Measurements from ENCODE around the gene TTC21A.

TTC21A gene

GRCh38 chr3:39130026-39130425, 22.5 kb downstream of the TTC21A start:
- Mint-ChIP-seq H3K36me3 (ENCODE audit: insufficient read depth) (peaks cover 17% of the 10 kb centered on the region), H3K27ac (peak overlapping the region in 1 of 2 donors; percentile 60), H3K27me3 (no peaks in the 10 kb centered on the region), H3K4me3 (no peak overlapping the region), H3K4me1 (ENCODE audit: low read depth in 2 of 2) (peaks cover 22 to 27% of the 10 kb centered on the region in 2 donors), H3K9me3 (no peaks in the 10 kb centered on the region)
- no peak for DNase-seq
- ATAC-seq (replicated peaks): no peak

- no peak for DNase-seq
- no peak overlapping the region for H3K4me3 Mint-ChIP-seq
- no peaks in the 10 kb centered on the region for H3K27me3 Mint-ChIP-seq
- no peak for ATAC-seq (replicated peaks)
- peak overlapping the region in 1 of 2 donors; percentile 60 for H3K27ac Mint-ChIP-seq
- peaks cover 22 to 27% of the 10 kb centered on the region in 2 donors for H3K4me1 Mint-ChIP-seq (ENCODE audit: low read depth in 2 of 2)
- no peaks in the 10 kb centered on the region for H3K9me3 Mint-ChIP-seq
- peaks cover 22% of the 10 kb centered on the region for H3K36me3 Mint-ChIP-seq (ENCODE audit: insufficient read depth)
Observed at GRCh38 chr3:39130693-39131265, 23.3 kb downstream of the TTC21A start.

- no peak for ATAC-seq (replicated peaks)
- no peaks in the 10 kb centered on the region for H3K9me3 Mint-ChIP-seq
- H3K36me3 Mint-ChIP-seq (ENCODE audit: insufficient read depth): peaks cover 37% of the 10 kb centered on the region
- no peak overlapping the region for H3K4me3 Mint-ChIP-seq
- peaks cover 16% of the 10 kb centered on the region in 2 donors for H3K4me1 Mint-ChIP-seq (ENCODE audit: low read depth in 2 of 2)
- DNase-seq: no peak
- H3K27ac Mint-ChIP-seq: no peak overlapping the region
- no peaks in the 10 kb centered on the region for H3K27me3 Mint-ChIP-seq
Observed at GRCh38 chr3:39132096-39133092, 24.9 kb downstream of the TTC21A start.

GRCh38 chr3:39133093-39133490, 25.6 kb downstream of the TTC21A start:
- H3K36me3 Mint-ChIP-seq (ENCODE audit: insufficient read depth): peaks cover 44% of the 10 kb centered on the region
- H3K27ac Mint-ChIP-seq: peak overlapping the region in 1 of 2 donors; percentile 49
- ATAC-seq (replicated peaks) (no peak), DNase-seq (no peak)
- no peaks in the 10 kb centered on the region for H3K27me3 Mint-ChIP-seq
- no peaks in the 10 kb centered on the region for H3K9me3 Mint-ChIP-seq
- no peak overlapping the region for H3K4me3 Mint-ChIP-seq
- peaks cover 9% of the 10 kb centered on the region in 2 donors for H3K4me1 Mint-ChIP-seq (ENCODE audit: low read depth in 2 of 2)

- no peak for ATAC-seq (replicated peaks)
- Mint-ChIP-seq H3K4me1 (ENCODE audit: low read depth in 2 of 2) (peaks cover 3 to 5% of the 10 kb centered on the region in 2 donors), H3K4me3 (no peak overlapping the region), H3K9me3 (no peaks in the 10 kb centered on the region), H3K36me3 (ENCODE audit: insufficient read depth) (peaks cover 51% of the 10 kb centered on the region), H3K27me3 (no peaks in the 10 kb centered on the region), H3K27ac (peak overlapping the region in 1 of 2 donors; percentile 49)
- no peak for DNase-seq
Observed at GRCh38 chr3:39133822-39134221, 26.3 kb downstream of the TTC21A start.

GRCh38 chr3:39134305-39134704, 26.8 kb downstream of the TTC21A start:
- peaks cover 3 to 5% of the 10 kb centered on the region in 2 donors for H3K4me1 Mint-ChIP-seq (ENCODE audit: low read depth in 2 of 2)
- no peaks in the 10 kb centered on the region for H3K9me3 Mint-ChIP-seq
- peaks cover 56% of the 10 kb centered on the region for H3K36me3 Mint-ChIP-seq (ENCODE audit: insufficient read depth)
- H3K27me3 Mint-ChIP-seq: no peaks in the 10 kb centered on the region
- ATAC-seq (replicated peaks): no peak
- no peak for DNase-seq
- no peak overlapping the region for H3K4me3 Mint-ChIP-seq
- peak overlapping the region in 1 of 2 donors; percentile 21 for H3K27ac Mint-ChIP-seq

- Mint-ChIP-seq H3K36me3 (ENCODE audit: insufficient read depth) (peaks cover 66% of the 10 kb centered on the region), H3K4me3 (no peak overlapping the region), H3K27ac (peak overlapping the region in 1 of 2 donors; percentile 6), H3K27me3 (no peaks in the 10 kb centered on the region), H3K9me3 (no peaks in the 10 kb centered on the region), H3K4me1 (ENCODE audit: low read depth in 2 of 2) (peaks cover 0 to 1% of the 10 kb centered on the region in 2 donors)
- DNase-seq (no peak), ATAC-seq (replicated peaks) (no peak)
Observed at GRCh38 chr3:39135170-39135805, 27.8 kb downstream of the TTC21A start.

- DNase-seq (no peak), ATAC-seq (replicated peaks) (no peak)
- Mint-ChIP-seq H3K4me1 (ENCODE audit: low read depth in 2 of 2) (peaks cover 0 to 6% of the 10 kb centered on the region in 2 donors), H3K27ac (peak overlapping the region; percentile 6 to 56), H3K36me3 (ENCODE audit: insufficient read depth) (peaks cover 78% of the 10 kb centered on the region), H3K4me3 (peak overlapping the region in 1 of 2 donors; percentile 55), H3K9me3 (no peaks in the 10 kb centered on the region), H3K27me3 (no peaks in the 10 kb centered on the region)
Observed at GRCh38 chr3:39136533-39137434, 29.3 kb downstream of the TTC21A start.

GRCh38 chr3:39137435-39137936, 30.0 kb downstream of the TTC21A start:
- no peak overlapping the region for H3K4me3 Mint-ChIP-seq
- DNase-seq (no peak), ATAC-seq (replicated peaks) (no peak)
- H3K27me3 Mint-ChIP-seq: no peaks in the 10 kb centered on the region
- peaks cover 85% of the 10 kb centered on the region for H3K36me3 Mint-ChIP-seq (ENCODE audit: insufficient read depth)
- peak overlapping the region; percentile 6 to 56 for H3K27ac Mint-ChIP-seq
- H3K9me3 Mint-ChIP-seq: no peaks in the 10 kb centered on the region
- peaks cover 0 to 8% of the 10 kb centered on the region in 2 donors for H3K4me1 Mint-ChIP-seq (ENCODE audit: low read depth in 2 of 2)

- Mint-ChIP-seq H3K27ac (peak overlapping the region in 1 of 2 donors; percentile 6), H3K9me3 (no peaks in the 10 kb centered on the region), H3K4me1 (ENCODE audit: low read depth in 2 of 2) (peaks cover 0 to 9% of the 10 kb centered on the region in 2 donors), H3K4me3 (peak overlapping the region in 1 of 2 donors; percentile 45), H3K27me3 (no peaks in the 10 kb centered on the region), H3K36me3 (ENCODE audit: insufficient read depth) (peaks cover 89% of the 10 kb centered on the region)
- peak; percentile 6 for ATAC-seq (replicated peaks)
- no peak for DNase-seq
Observed at GRCh38 chr3:39137991-39138803, 30.7 kb downstream of the TTC21A start.

GRCh38 chr3:39138804-39139415, 31.4 kb downstream of the TTC21A start:
- Mint-ChIP-seq H3K36me3 (ENCODE audit: insufficient read depth) (peaks cover 93% of the 10 kb centered on the region), H3K9me3 (no peaks in the 10 kb centered on the region), H3K27me3 (no peaks in the 10 kb centered on the region), H3K4me3 (peak overlapping the region in 1 of 2 donors; percentile 45), H3K27ac (peak overlapping the region in 1 of 2 donors; percentile 6), H3K4me1 (ENCODE audit: low read depth in 2 of 2) (peaks cover 0 to 11% of the 10 kb centered on the region in 2 donors)
- DNase-seq (no peak), ATAC-seq (replicated peaks) (peak; percentile 6)

Measured in effector memory CD8-positive, alpha-beta T cell (primary cell).